ENCODE results near the gene SPTBN4.
A peak's percentile ranks its signal among the peaks of the same experiment; 100 is the strongest.

SPTBN4 gene

DNA sequence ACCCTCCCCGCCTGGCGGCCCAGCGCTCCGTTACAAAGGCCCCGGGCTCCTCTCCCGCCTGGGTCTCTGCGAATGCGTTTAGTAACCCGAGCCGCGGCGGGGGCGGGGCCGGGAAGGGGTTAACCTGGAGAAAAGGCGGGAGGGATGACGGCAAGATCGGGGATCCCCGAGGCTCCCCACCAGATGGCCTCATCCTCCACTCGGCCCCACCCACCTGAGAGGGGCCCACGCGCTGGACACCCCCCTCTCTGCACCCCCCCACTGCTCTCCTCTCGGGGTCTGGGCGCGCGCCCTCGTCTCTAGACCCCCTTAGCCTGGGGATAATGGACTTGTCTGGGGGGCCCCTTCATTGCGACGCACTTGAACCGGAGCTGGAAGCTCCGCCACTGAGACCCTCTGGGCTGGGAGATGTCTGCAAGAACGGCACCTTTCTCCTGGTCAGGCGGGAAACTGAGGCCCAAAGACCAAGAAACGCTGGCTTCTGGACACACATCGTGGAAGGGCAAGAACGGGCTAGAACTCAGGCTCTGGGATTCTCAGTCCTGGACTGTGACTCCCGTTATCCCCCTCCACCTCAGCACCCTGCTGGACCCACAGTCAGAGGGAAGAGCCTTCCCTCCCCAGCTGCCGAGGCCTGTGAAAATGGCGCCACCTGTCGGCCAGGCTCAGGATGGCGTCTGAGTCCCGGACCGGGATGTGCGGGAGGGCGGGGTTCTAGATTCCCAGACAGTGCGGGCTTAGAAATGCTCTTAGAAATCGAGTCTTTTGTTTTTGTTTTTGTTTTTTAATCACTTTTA lies 131.5 kb downstream of the SPTBN4 start:
- H2AFZ ChIP-seq (ENCODE audit: low read length, unreplicated experiment), result peak overlapping the region; percentile 60
- H3K27me3 ChIP-seq (ENCODE audit: insufficient read depth, low read length), result peaks cover 5% of the 10 kb centered on the region; the same call in 1 of the 2 replicates
- peak overlapping the region; percentile 41; the same call in 1 of the 2 replicates for H3K27ac ChIP-seq (ENCODE audit: low read depth, low read length)
- H3K36me3 ChIP-seq (ENCODE audit: insufficient read depth, low read length), result no peaks in the 10 kb centered on the region
- H3K4me3 ChIP-seq (ENCODE audit: low read depth, low read length), result peak overlapping the region; percentile 69
- peaks cover 21% of the 10 kb centered on the region for H3K4me1 ChIP-seq (ENCODE audit: control insufficient read depth, insufficient read depth, low read length, unreplicated experiment)
- H3K79me2 ChIP-seq (ENCODE audit: control insufficient read depth, insufficient read depth, low read length, unreplicated experiment), result no peaks in the 10 kb centered on the region

DNA sequence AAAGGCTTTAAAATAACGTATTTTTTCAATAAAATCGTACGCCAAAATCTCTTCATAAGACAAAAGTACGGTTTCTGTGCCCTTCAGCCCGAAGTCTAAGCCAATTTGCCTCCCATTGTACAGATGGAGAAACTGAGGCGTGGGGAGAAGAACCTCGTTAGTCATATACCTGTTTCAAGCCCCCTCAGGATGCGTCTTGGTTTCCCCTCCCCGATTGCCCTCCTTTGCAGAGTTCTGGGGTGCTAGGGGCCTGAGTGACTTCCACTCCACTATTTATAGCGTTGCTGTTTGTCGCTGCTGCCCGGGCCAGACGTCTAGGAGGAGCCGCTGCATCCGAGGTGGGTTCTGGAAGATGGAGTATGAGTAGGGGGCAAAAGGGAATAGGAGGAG lies 132.1 kb downstream of the SPTBN4 start:
- no peak overlapping the region for H3K27ac ChIP-seq (ENCODE audit: low read depth, low read length)
- H3K4me3 ChIP-seq (ENCODE audit: low read depth, low read length), result 0 out of 2 replicates have a peak overlapping the region, but pooled peaks have one; percentile 69

DNA sequence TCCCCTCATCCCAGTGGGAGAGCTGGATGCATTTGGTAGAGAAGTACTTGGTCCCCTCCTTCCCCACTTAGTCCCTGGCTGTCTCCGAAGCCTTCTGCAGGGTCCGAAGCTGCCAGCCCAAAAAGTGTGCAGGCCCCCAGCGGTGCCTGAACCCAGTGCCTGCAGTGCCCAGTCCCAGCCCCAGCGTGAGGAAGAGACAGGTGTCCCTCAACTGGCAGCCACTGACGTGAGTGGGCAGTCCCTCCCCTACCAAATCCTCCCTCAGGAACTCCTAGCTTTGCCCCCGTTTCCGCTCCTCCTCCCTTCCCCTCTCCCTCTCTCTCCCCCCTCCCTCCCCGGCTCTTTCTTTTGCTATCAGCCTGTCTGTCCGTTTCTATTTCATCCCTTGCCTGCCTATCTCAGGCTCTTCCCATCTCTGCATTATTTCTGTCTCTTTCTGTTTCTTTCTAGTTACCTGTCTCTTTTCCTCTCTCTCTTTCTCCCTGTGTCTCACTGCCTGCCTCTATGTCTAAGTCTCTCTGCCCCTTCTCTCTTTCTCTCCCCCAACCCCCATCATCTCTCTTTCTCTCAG lies 132.6 kb downstream of the SPTBN4 start:
- Histone ChIP-seq H3K4me1 (ENCODE audit: control insufficient read depth, insufficient read depth, low read length, unreplicated experiment) (peaks cover 19% of the 10 kb centered on the region), H3K4me3 (ENCODE audit: low read depth, low read length) (0 out of 2 replicates have a peak overlapping the region, but pooled peaks have one; percentile 37), H3K79me2 (ENCODE audit: control insufficient read depth, insufficient read depth, low read length, unreplicated experiment) (no peaks in the 10 kb centered on the region), H3K27me3 (ENCODE audit: insufficient read depth, low read length) (peaks cover 5% of the 10 kb centered on the region; the same call in 1 of the 2 replicates), H2AFZ (ENCODE audit: low read length, unreplicated experiment) (no peak overlapping the region), H3K36me3 (ENCODE audit: insufficient read depth, low read length) (no peaks in the 10 kb centered on the region), H3K27ac (ENCODE audit: low read depth, low read length) (no peak overlapping the region)

More for the DNA sequence above, 132.1 kb downstream of the SPTBN4 start:
- Histone ChIP-seq H3K4me1 (ENCODE audit: control insufficient read depth, insufficient read depth, low read length, unreplicated experiment) (peaks cover 22% of the 10 kb centered on the region), H2AFZ (ENCODE audit: low read length, unreplicated experiment) (no peak overlapping the region), H3K36me3 (ENCODE audit: insufficient read depth, low read length) (no peaks in the 10 kb centered on the region), H3K79me2 (ENCODE audit: control insufficient read depth, insufficient read depth, low read length, unreplicated experiment) (no peaks in the 10 kb centered on the region), H3K27me3 (ENCODE audit: insufficient read depth, low read length) (peaks cover 5% of the 10 kb centered on the region; the same call in 1 of the 2 replicates)

DNA sequence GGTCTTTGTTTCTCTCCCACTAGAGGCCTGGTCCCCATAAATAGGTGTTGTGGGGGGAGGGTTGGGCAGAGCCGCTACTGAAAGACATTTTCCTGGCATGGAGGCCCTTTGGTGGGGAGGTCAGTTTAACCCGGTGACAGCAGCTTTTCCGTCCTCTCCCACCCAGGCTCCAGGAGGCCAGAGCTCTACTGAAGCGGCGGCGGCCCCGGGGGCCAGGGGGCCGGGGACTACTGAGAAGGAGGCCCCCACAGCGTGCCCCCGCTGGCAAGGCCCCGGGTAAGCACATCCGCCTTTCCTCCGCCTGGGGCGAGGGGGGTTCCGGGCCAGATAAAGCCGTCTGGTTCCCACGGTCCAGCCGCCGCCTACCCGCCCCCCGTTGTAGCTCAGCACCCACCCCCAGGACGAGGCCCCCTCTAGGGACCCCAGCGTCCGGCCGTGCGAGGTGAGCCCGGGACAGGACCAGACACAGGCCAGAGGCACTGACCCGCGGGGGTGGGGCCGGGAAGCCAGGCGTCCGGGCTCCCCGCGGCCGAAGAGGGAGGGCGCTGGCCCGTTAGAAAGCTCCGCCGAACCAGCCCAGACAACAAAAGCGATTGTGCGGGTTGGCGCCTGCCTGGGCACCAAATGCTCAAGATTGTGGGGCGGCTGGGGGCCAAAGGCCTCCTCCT lies 133.2 kb downstream of the SPTBN4 start:
- Histone ChIP-seq H3K79me2 (ENCODE audit: control insufficient read depth, insufficient read depth, low read length, unreplicated experiment) (no peaks in the 10 kb centered on the region), H3K27me3 (ENCODE audit: insufficient read depth, low read length) (peaks cover 5% of the 10 kb centered on the region; the same call in 1 of the 2 replicates), H3K4me3 (ENCODE audit: low read depth, low read length) (no peak overlapping the region), H3K36me3 (ENCODE audit: insufficient read depth, low read length) (no peaks in the 10 kb centered on the region), H3K4me1 (ENCODE audit: control insufficient read depth, insufficient read depth, low read length, unreplicated experiment) (peaks cover 14% of the 10 kb centered on the region), H3K27ac (ENCODE audit: low read depth, low read length) (no peak overlapping the region), H2AFZ (ENCODE audit: low read length, unreplicated experiment) (no peak overlapping the region)

DNA sequence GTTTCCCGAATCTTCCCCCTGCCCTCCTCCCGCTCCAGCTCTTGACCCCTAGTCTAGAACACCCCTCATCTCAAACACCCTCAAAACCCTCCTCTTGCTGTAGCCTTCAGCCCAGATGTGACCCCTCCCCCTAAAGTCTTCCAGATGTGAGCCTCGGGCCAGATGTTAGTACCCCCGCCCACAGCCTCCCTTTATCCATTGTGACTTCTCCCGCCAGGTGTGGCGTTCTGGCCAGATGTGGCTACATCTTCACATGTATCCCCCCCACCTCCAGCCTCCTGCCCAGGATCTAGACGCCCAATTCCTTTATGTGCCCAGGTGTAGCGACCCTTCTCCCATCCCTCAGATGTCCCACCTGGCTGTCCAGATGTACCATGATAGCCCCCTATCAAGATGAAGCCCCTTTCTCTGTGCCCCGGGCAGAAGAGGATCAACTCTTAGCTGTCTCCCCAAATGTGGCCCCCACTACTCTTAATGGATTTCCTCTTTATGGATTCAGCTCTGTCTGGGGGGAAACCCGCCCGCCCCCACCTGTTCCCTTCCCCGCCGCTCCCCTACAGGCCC lies 133.9 kb downstream of the SPTBN4 start:
- Histone ChIP-seq H3K27ac (ENCODE audit: low read depth, low read length) (no peak overlapping the region), H3K79me2 (ENCODE audit: control insufficient read depth, insufficient read depth, low read length, unreplicated experiment) (no peaks in the 10 kb centered on the region), H3K36me3 (ENCODE audit: insufficient read depth, low read length) (no peaks in the 10 kb centered on the region), H3K4me3 (ENCODE audit: low read depth, low read length) (no peak overlapping the region), H2AFZ (ENCODE audit: low read length, unreplicated experiment) (no peak overlapping the region), H3K4me1 (ENCODE audit: control insufficient read depth, insufficient read depth, low read length, unreplicated experiment) (peaks cover 14% of the 10 kb centered on the region), H3K27me3 (ENCODE audit: insufficient read depth, low read length) (peaks cover 5% of the 10 kb centered on the region; the same call in 1 of the 2 replicates)

DNA sequence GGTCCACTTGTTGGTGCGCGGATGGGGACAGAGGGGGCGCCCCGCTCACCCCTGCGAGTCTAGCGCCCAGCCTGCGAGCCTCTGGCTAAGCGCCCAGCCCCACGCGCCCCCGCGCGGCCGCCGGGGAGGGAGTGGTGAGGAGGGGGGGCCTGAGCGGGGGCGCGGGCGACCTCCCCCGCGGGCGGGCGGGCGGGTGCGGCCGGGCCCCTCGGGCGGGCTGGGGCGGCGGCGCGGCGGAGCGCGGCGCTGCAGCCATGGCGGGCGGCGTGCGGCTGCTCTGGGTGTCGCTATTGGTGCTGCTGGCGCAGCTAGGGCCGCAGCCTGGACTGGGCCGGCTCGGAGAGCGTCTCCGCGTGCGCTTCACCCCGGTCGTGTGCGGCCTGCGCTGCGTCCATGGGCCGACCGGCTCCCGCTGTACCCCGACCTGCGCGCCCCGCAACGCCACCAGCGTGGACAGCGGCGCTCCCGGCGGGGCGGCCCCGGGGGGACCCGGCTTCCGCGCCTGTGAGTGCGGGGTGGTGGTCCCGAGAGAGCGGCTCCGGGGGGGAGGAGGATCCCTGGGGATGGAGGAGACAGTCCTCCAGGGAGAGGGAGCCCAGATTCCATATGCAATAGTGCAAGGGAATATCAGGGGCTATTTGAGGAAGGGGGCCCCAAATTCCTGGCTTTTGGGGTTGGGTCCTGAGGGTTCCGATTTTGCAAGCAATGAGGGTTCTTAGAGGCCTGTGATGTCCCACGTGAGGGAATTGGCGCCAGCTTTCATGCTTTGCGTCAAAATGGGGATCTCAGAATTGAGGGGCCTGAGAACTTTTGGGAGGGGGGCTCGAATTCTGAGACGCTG lies 134.6 kb downstream of the SPTBN4 start, which contains the start of gene LTBP4:
TSS of gene LTBP4 (plus strand) at position 236 of the 841 bp plus-strand sequence. CDS start at position 255, 19 bp downstream.
- Histone ChIP-seq H3K4me3 (ENCODE audit: low read depth, low read length) (peak within 1 kb of the TSS; percentile 74), H3K27ac (ENCODE audit: low read depth, low read length) (no peak within 1 kb of the TSS), H2AFZ (ENCODE audit: low read length, unreplicated experiment) (no peak within 1 kb of the TSS), H3K36me3 (ENCODE audit: insufficient read depth, low read length) (no peaks in the 10 kb centered on the region), H3K79me2 (ENCODE audit: control insufficient read depth, insufficient read depth, low read length, unreplicated experiment) (no peaks in the 10 kb centered on the region), H3K4me1 (ENCODE audit: control insufficient read depth, insufficient read depth, low read length, unreplicated experiment) (peaks cover 14% of the 10 kb centered on the region), H3K27me3 (ENCODE audit: insufficient read depth, low read length) (peaks cover 5% of the 10 kb centered on the region; the same call in 1 of the 2 replicates)

- Histone ChIP-seq H2AFZ (ENCODE audit: low read length, unreplicated experiment) (no peak overlapping the region), H3K27me3 (ENCODE audit: insufficient read depth, low read length) (peaks cover 5% of the 10 kb centered on the region; the same call in 1 of the 2 replicates), H3K36me3 (ENCODE audit: insufficient read depth, low read length) (no peaks in the 10 kb centered on the region), H3K4me1 (ENCODE audit: control insufficient read depth, insufficient read depth, low read length, unreplicated experiment) (peaks cover 8% of the 10 kb centered on the region), H3K79me2 (ENCODE audit: control insufficient read depth, insufficient read depth, low read length, unreplicated experiment) (no peaks in the 10 kb centered on the region), H3K27ac (ENCODE audit: low read depth, low read length) (peak overlapping the region; percentile 55), H3K4me3 (ENCODE audit: low read depth, low read length) (peak overlapping the region; percentile 74)
These were observed 136.2 kb downstream of the SPTBN4 start for GRCh38 chr19:40603071-40603388.

GRCh38 chr19:40603389-40604170 lies 136.8 kb downstream of the SPTBN4 start:
- Histone ChIP-seq H2AFZ (ENCODE audit: low read length, unreplicated experiment) (no peak overlapping the region), H3K27me3 (ENCODE audit: insufficient read depth, low read length) (peaks cover 5% of the 10 kb centered on the region; the same call in 1 of the 2 replicates), H3K4me3 (ENCODE audit: low read depth, low read length) (peak overlapping the region; percentile 74), H3K27ac (ENCODE audit: low read depth, low read length) (peak overlapping the region; percentile 55), H3K4me1 (ENCODE audit: control insufficient read depth, insufficient read depth, low read length, unreplicated experiment) (peaks cover 8% of the 10 kb centered on the region), H3K79me2 (ENCODE audit: control insufficient read depth, insufficient read depth, low read length, unreplicated experiment) (no peaks in the 10 kb centered on the region), H3K36me3 (ENCODE audit: insufficient read depth, low read length) (no peaks in the 10 kb centered on the region)

GRCh38 chr19:40604171-40604646 lies 137.4 kb downstream of the SPTBN4 start:
- Histone ChIP-seq H3K27ac (ENCODE audit: low read depth, low read length) (no peak overlapping the region), H3K4me3 (ENCODE audit: low read depth, low read length) (peak overlapping the region; percentile 74; the same call in 1 of the 2 replicates), H2AFZ (ENCODE audit: low read length, unreplicated experiment) (no peak overlapping the region), H3K79me2 (ENCODE audit: control insufficient read depth, insufficient read depth, low read length, unreplicated experiment) (no peaks in the 10 kb centered on the region), H3K27me3 (ENCODE audit: insufficient read depth, low read length) (peaks cover 5% of the 10 kb centered on the region; the same call in 1 of the 2 replicates), H3K4me1 (ENCODE audit: control insufficient read depth, insufficient read depth, low read length, unreplicated experiment) (peaks cover 8% of the 10 kb centered on the region), H3K36me3 (ENCODE audit: insufficient read depth, low read length) (no peaks in the 10 kb centered on the region)

Data from ACC112 (cell line).